ENCODE data around the gene CD300LD.

CD300LD gene

DNA sequence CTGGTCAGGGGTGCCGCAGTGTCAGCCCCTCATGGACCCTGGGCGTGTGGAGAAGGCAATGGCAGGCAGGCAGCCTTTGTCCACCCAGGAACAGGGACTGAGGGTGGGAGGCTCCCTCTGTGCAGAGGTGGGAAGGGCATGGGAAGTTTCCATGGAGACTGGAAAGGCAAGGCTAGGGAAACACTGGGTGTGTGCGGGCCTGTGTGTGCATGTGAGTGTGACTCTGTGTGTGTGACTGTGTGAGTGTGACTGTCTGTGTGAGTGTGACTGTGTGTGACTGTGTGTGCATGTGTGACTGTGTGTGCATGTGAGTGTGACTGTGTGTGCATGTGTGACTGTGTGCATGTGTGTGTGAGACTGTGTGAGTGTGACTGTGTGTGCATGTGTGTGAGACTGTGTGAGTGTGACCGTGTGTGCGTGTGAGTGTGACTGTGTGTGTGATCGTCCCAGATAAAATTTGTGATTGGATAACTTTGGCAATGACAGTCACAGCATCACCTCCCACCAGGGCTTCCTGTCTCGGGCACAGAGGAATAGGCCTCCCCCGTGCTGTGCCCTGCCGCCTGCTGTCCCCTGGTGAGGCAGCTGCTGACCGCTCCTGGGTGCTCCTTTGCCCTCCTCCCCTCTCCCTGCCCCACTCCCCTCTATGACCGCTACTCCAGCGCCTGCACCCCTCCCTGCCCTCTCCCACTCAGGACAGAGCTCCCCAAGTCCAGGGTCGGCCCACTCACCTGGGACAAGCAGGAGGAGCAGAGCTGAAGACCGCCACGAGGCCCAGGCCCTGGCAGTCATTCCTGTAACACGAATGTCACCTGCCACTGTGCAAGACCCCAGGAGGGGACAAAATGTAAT, 46.9 kb downstream of the CD300LD start:
- WGBS (ENCODE audit: extremely low coverage, insufficient coverage, low lambda C conversion rate), result no CpG with 5 or more reads among the region's 16 CpGs
- no peak overlapping the region for H3K4me2 ChIP-seq (ENCODE audit: low read length)
- H3K4me3 ChIP-seq (ENCODE audit: low read length), result no peak overlapping the region
- no peak overlapping the region for H4K8ac ChIP-seq (ENCODE audit: low read depth, low read length)
- H2BK120ac ChIP-seq (ENCODE audit: low read depth, low read length), result no peak overlapping the region
- no peak overlapping the region for H3K27ac ChIP-seq (ENCODE audit: low read depth, low read length)
- no peaks in the 10 kb centered on the region for H3K79me1 ChIP-seq (ENCODE audit: low read length)
- no peak for DNase-seq
- no peak overlapping the region for H3K23ac ChIP-seq (ENCODE audit: low read length)
- H3K4me1 ChIP-seq (ENCODE audit: control insufficient read depth, low read depth, low read length), result no peaks in the 10 kb centered on the region
- H3K27me3 ChIP-seq (ENCODE audit: insufficient read depth, low read length, poor library complexity), result no peaks in the 10 kb centered on the region
- no peak overlapping the region for H2AK5ac ChIP-seq (ENCODE audit: low read length)
- H3K79me2 ChIP-seq (ENCODE audit: control insufficient read depth, insufficient read depth, low read length), result no peaks in the 10 kb centered on the region
- no peak overlapping the region for H3K56ac ChIP-seq (ENCODE audit: low read length)
- H3K9ac ChIP-seq (ENCODE audit: low read length), result no peak overlapping the region
- no peak overlapping the region for H4K5ac ChIP-seq (ENCODE audit: low read length)
- no peak overlapping the region for H2BK15ac ChIP-seq (replicated peaks; ENCODE audit: low read depth)
- H3K18ac ChIP-seq (ENCODE audit: low read length), result no peak overlapping the region
- H3K4ac ChIP-seq (ENCODE audit: low read depth, low read length), result no peak overlapping the region
- no peaks in the 10 kb centered on the region for H3K36me3 ChIP-seq (ENCODE audit: control insufficient read depth, insufficient read depth, low read length)
- H2BK5ac ChIP-seq (ENCODE audit: low read length), result no peak overlapping the region

DNA sequence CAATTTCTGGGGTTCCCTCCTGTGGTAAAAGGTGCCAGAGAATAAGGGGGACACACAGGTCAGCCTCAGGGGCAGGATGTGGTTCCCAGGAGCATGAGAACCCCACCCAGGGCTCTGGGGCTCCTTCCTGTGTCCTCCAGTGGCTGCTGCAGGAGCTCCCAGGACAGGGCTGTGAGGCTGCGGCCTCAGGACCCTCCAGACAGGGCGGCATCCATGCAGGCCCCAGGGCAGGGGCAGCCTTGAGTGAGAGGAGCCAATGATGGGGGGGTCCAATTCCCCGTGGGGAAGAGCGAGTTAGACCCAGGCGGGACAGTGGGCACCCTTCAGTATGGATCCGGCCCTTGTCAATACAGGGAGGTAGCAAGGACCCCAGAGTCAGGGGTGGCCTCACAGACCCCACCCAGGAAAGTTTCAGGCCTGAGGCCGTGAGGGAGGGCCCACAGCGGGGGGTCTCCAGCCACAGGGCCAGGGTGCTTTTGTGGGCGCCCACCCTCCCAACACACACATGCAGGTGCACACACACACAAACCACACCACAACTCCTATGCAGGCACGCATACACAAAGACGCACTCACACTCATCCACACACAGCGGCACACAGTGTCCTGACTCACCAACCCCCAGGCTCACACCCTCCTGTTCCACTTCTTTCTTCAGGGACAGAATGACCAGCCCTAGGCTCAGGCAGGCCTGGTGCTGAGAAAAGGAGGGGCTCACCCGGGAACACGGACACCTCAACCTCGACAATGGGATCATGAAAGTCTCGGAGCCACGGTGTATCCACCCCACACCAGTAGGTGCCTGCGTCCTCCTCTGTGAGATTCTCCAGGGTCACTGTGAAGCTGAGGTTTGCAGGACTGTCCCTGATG, 48.0 kb downstream of the CD300LD start:
- no peak overlapping the region for H3K4me2 ChIP-seq (ENCODE audit: low read length)
- no CpG with 5 or more reads among the region's 18 CpGs for WGBS (ENCODE audit: extremely low coverage, insufficient coverage, low lambda C conversion rate)
- H2BK120ac ChIP-seq (ENCODE audit: low read depth, low read length), result no peak overlapping the region
- no peak overlapping the region for H4K5ac ChIP-seq (ENCODE audit: low read length)
- H3K18ac ChIP-seq (ENCODE audit: low read length), result no peak overlapping the region
- no peak overlapping the region for H3K9ac ChIP-seq (ENCODE audit: low read length)
- H2BK5ac ChIP-seq (ENCODE audit: low read length), result no peak overlapping the region
- H2BK15ac ChIP-seq (replicated peaks; ENCODE audit: low read depth), result no peak overlapping the region
- H3K4me3 ChIP-seq (ENCODE audit: low read length), result no peak overlapping the region
- no peaks in the 10 kb centered on the region for H3K79me1 ChIP-seq (ENCODE audit: low read length)
- no peaks in the 10 kb centered on the region for H3K27me3 ChIP-seq (ENCODE audit: insufficient read depth, low read length, poor library complexity)
- no peak overlapping the region for H3K4ac ChIP-seq (ENCODE audit: low read depth, low read length)
- H2AK5ac ChIP-seq (ENCODE audit: low read length), result no peak overlapping the region
- no peaks in the 10 kb centered on the region for H3K36me3 ChIP-seq (ENCODE audit: control insufficient read depth, insufficient read depth, low read length)
- H3K4me1 ChIP-seq (ENCODE audit: control insufficient read depth, low read depth, low read length), result no peaks in the 10 kb centered on the region
- DNase-seq, result no peak
- no peaks in the 10 kb centered on the region for H3K79me2 ChIP-seq (ENCODE audit: control insufficient read depth, insufficient read depth, low read length)
- H4K8ac ChIP-seq (ENCODE audit: low read depth, low read length), result no peak overlapping the region
- H3K27ac ChIP-seq (ENCODE audit: low read depth, low read length), result no peak overlapping the region
- no peak overlapping the region for H3K23ac ChIP-seq (ENCODE audit: low read length)
- H3K56ac ChIP-seq (ENCODE audit: low read length), result no peak overlapping the region

DNA sequence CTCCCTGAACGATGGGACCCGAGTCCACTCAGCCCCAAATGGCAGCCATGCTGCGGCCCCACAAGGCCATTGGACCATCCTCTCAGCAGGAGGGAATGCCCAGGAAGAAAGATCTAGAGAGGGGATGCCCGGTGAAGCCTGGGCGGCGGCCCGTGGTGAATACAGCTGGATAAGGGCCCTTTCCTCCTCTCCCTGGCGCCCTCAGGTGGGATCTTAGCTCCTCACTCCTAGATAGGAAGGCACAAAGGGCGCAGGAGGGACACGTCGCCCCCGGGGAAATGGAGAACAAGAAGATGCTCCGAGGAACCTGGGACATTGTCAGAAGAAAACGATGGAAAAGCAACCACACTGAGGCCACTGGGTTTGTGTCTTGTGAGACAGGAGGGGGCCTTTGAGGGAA, 48.7 kb downstream of the CD300LD start:
- peak; percentile 14 for DNase-seq

DNA sequence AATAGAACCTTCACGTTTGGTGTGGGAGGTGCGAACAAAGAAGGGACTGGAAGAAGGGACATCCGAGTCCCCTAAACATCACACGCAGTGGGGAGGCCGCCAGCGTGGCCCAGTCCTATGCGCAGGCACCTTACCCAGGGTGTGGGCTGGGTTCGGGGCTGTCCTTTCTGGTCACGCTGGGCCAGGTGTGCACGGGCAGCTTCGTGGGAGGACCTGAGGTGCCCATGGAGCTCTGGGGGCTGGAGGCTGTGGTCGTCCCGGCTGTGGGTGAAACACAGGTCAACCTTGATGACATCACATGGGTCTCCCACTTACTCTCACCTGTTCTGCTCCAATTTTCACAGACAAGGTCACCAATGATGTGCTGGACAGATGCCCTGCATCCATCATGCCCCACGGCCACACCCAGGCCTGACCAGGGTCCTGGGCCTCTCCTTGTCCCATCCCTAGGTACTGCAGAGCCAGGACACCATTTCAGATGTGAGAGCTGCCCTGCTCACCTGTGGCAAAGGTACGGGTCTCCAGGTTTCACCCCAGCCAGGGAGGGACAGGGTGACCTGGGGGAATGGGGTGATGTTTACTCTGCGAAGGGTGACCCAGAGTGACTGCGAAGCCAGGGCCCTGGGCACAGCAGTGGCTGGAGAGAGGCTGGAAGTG, 49.2 kb downstream of the CD300LD start:
- no peak overlapping the region for H3K18ac ChIP-seq (ENCODE audit: low read length)
- H3K4me3 ChIP-seq (ENCODE audit: low read length), result no peak overlapping the region
- H4K5ac ChIP-seq (ENCODE audit: low read length), result no peak overlapping the region
- H2BK15ac ChIP-seq (replicated peaks; ENCODE audit: low read depth), result no peak overlapping the region
- no peaks in the 10 kb centered on the region for H3K79me1 ChIP-seq (ENCODE audit: low read length)
- no peaks in the 10 kb centered on the region for H3K36me3 ChIP-seq (ENCODE audit: control insufficient read depth, insufficient read depth, low read length)
- no peaks in the 10 kb centered on the region for H3K79me2 ChIP-seq (ENCODE audit: control insufficient read depth, insufficient read depth, low read length)
- no peak overlapping the region for H3K9ac ChIP-seq (ENCODE audit: low read length)
- no peak overlapping the region for H3K4ac ChIP-seq (ENCODE audit: low read depth, low read length)
- WGBS (ENCODE audit: extremely low coverage, insufficient coverage, low lambda C conversion rate), result no CpG with 5 or more reads among the region's 17 CpGs
- no peak overlapping the region for H4K8ac ChIP-seq (ENCODE audit: low read depth, low read length)
- H3K27me3 ChIP-seq (ENCODE audit: insufficient read depth, low read length, poor library complexity), result no peaks in the 10 kb centered on the region
- H3K27ac ChIP-seq (ENCODE audit: low read depth, low read length), result no peak overlapping the region
- H2AK5ac ChIP-seq (ENCODE audit: low read length), result no peak overlapping the region
- no peak overlapping the region for H2BK5ac ChIP-seq (ENCODE audit: low read length)
- no peak overlapping the region for H3K4me2 ChIP-seq (ENCODE audit: low read length)
- no peak for DNase-seq
- no peaks in the 10 kb centered on the region for H3K4me1 ChIP-seq (ENCODE audit: control insufficient read depth, low read depth, low read length)
- no peak overlapping the region for H3K56ac ChIP-seq (ENCODE audit: low read length)
- H3K23ac ChIP-seq (ENCODE audit: low read length), result no peak overlapping the region
- no peak overlapping the region for H2BK120ac ChIP-seq (ENCODE audit: low read depth, low read length)

More for the DNA sequence above, 48.7 kb downstream of the CD300LD start:
- Histone ChIP-seq H3K36me3 (ENCODE audit: control insufficient read depth, insufficient read depth, low read length) (no peaks in the 10 kb centered on the region), H2BK15ac (replicated peaks; ENCODE audit: low read depth) (no peak overlapping the region), H3K4me2 (ENCODE audit: low read length) (no peak overlapping the region), H3K4me1 (ENCODE audit: control insufficient read depth, low read depth, low read length) (no peaks in the 10 kb centered on the region), H2BK120ac (ENCODE audit: low read depth, low read length) (no peak overlapping the region), H3K79me2 (ENCODE audit: control insufficient read depth, insufficient read depth, low read length) (no peaks in the 10 kb centered on the region), H3K56ac (ENCODE audit: low read length) (no peak overlapping the region), H3K23ac (ENCODE audit: low read length) (no peak overlapping the region), H3K27me3 (ENCODE audit: insufficient read depth, low read length, poor library complexity) (no peaks in the 10 kb centered on the region), H3K4ac (ENCODE audit: low read depth, low read length) (no peak overlapping the region), H2BK5ac (ENCODE audit: low read length) (no peak overlapping the region), H3K79me1 (ENCODE audit: low read length) (no peaks in the 10 kb centered on the region), H4K5ac (ENCODE audit: low read length) (no peak overlapping the region), H4K8ac (ENCODE audit: low read depth, low read length) (no peak overlapping the region), H3K9ac (ENCODE audit: low read length) (no peak overlapping the region), H2AK5ac (ENCODE audit: low read length) (no peak overlapping the region), H3K27ac (ENCODE audit: low read depth, low read length) (no peak overlapping the region), H3K4me3 (ENCODE audit: low read length) (no peak overlapping the region), H3K18ac (ENCODE audit: low read length) (no peak overlapping the region)
- WGBS (ENCODE audit: extremely low coverage, insufficient coverage, low lambda C conversion rate), result no CpG with 5 or more reads among the region's 14 CpGs

DNA sequence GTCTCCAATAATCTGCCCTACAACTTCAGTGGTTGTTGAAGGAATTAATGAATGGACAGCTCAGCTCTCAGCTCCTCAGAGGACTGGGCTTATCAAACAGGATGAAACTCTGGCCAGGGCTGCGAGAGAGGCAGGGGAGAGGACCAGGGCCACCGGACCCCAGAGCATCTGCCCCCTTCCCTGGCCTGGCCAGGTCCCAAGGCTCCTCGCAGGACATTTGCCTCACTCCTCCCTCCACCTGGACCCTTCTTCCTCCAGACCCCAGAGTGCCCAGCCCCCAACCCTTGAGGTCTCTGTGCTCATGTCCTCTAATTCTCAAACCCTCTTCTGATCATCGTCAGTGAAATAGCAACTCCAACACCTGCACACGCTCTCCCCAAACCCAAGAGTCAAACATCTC, 49.9 kb downstream of the CD300LD start:
- H3K4me2 ChIP-seq (ENCODE audit: low read length), result no peak overlapping the region
- H3K23ac ChIP-seq (ENCODE audit: low read length), result no peak overlapping the region
- no peak overlapping the region for H4K8ac ChIP-seq (ENCODE audit: low read depth, low read length)
- no CpG with 5 or more reads among the region's 5 CpGs for WGBS (ENCODE audit: extremely low coverage, insufficient coverage, low lambda C conversion rate)
- H2AK5ac ChIP-seq (ENCODE audit: low read length), result no peak overlapping the region
- H3K79me1 ChIP-seq (ENCODE audit: low read length), result no peaks in the 10 kb centered on the region
- H3K79me2 ChIP-seq (ENCODE audit: control insufficient read depth, insufficient read depth, low read length), result no peaks in the 10 kb centered on the region
- no peak overlapping the region for H3K27ac ChIP-seq (ENCODE audit: low read depth, low read length)
- no peak overlapping the region for H3K18ac ChIP-seq (ENCODE audit: low read length)
- H3K27me3 ChIP-seq (ENCODE audit: insufficient read depth, low read length, poor library complexity), result no peaks in the 10 kb centered on the region
- no peaks in the 10 kb centered on the region for H3K36me3 ChIP-seq (ENCODE audit: control insufficient read depth, insufficient read depth, low read length)
- H4K5ac ChIP-seq (ENCODE audit: low read length), result no peak overlapping the region
- H3K4ac ChIP-seq (ENCODE audit: low read depth, low read length), result no peak overlapping the region
- H3K4me3 ChIP-seq (ENCODE audit: low read length), result no peak overlapping the region
- H2BK120ac ChIP-seq (ENCODE audit: low read depth, low read length), result no peak overlapping the region
- DNase-seq, result no peak
- H3K9ac ChIP-seq (ENCODE audit: low read length), result no peak overlapping the region
- no peaks in the 10 kb centered on the region for H3K4me1 ChIP-seq (ENCODE audit: control insufficient read depth, low read depth, low read length)
- H3K56ac ChIP-seq (ENCODE audit: low read length), result no peak overlapping the region
- H2BK15ac ChIP-seq (replicated peaks; ENCODE audit: low read depth), result no peak overlapping the region
- H2BK5ac ChIP-seq (ENCODE audit: low read length), result no peak overlapping the region

All from mesendoderm (in vitro differentiated cells).